ENCODE data around the gene OLFML2A. TPM values are rescaled to one million over a fixed set of nuclear protein-coding genes. Genes with fewer than 3 reads are reported as not detected.

The OLFML2A gene
- total RNA-seq, 5 donors from 2014 or later (not counting 1 experiment from before 2014, with no cell fraction given) = 0.07 to 0.18 (median 0.13) TPM; not detected in 2

DNA sequence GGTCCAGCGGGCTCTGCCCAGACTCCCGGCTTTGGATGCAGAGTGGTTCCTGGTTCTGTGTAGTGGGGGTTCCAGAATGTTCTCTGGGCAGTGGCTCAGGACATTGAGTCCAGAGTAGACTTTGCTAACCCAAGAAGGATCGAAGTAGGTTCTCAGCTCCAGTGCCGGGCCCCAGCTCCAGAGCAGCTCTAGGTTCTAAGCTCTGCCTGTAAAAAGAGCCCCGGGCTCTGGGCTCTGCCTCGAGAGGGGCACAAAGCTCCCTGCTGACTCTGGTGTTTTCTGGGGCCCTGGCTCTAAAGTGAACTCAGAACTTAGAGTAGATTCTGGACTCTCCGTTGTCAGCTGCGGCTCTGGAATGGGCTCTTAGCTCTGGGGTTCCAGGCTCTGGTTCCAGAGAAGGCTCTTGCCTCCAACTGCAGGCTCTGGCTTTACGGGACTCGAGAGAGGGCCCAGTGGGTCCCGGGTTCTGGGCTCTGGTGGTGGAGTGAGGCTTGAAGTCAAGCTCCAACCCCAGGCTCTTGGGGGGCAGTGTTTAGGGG is 76.7 kb downstream of the OLFML2A start:
- no peak overlapping the region for H3K4me3 ChIP-seq (ENCODE audit: control insufficient read depth in 1 of 2, extremely low read depth in 1 of 2, low read length in 1 of 2)
- peaks cover 6 to 20% (median 13%) of the 10 kb centered on the region in 3 donors for H3K4me1 Mint-ChIP-seq

DNA sequence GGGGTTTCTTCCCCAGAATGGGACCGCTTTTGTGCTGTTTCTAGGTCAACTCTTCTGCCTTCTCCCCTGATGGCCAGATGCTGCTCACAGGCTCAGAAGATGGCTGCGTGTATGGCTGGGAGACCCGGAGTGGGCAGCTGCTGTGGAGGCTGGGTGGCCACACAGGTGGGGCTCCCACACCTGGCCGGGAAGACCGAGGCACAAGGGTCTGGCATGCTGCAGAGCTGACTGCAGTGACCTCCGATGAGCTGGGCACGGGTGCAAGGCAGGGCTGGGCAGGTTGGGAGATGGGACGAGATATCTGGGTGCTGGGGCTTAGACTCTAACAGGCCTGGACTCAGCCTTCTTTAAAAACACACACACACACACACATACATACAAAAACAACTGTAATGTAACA is 77.2 kb downstream of the OLFML2A start:
- Mint-ChIP-seq H3K27ac (peak overlapping the region in 1 of 2 donors; percentile 45), H3K27me3 (peaks cover 4 to 5% of the 10 kb centered on the region in 2 donors), H3K4me3 (no peak overlapping the region), H3K9me3 (no peaks in the 10 kb centered on the region), H3K36me3 (peaks cover 16% of the 10 kb centered on the region), H3K4me1 (peaks cover 6 to 21% (median 16%) of the 10 kb centered on the region in 3 donors)
- Histone ChIP-seq H3K27me3 (replicated peaks in 1 of 2; ENCODE audit: control insufficient read depth in 2 of 2, extremely low read depth in 1 of 2, insufficient read depth in 2 of 2, low read length in 1 of 2) (peaks cover 0 to 11% of the 10 kb centered on the region in 2 experiments), H3K9me3 (no peaks in the 10 kb centered on the region), H3K27ac (ENCODE audit: low read length) (peak overlapping the region; percentile 69), H3K4me3 (ENCODE audit: control insufficient read depth in 1 of 2, extremely low read depth in 1 of 2, low read length in 1 of 2) (no peak overlapping the region), H3K4me1 (ENCODE audit: control insufficient read depth in 1 of 2, extremely low read depth in 1 of 2, insufficient read depth in 2 of 2, low read length in 2 of 2) (peaks cover 0 to 27% of the 10 kb centered on the region in 2 experiments), H3K36me3 (ENCODE audit: control insufficient read depth in 2 of 2, extremely low read depth in 1 of 2, insufficient read depth in 1 of 2, low read length in 1 of 2) (peaks cover 4 to 21% of the 10 kb centered on the region in 2 donors)
- ChIA-PET CTCF (interaction anchor here (0.5 to 2.7 kb wide), 5 partner anchors 8 to 80 kb away, joined by 3 to 14 read pairs (median 7); partner anchors contain the start of genes ARPC5L (in 1 of the 2) and OLFML2A (in 1 of the 2)), POLR2A (no interaction called here)
- 88% methylated on average over 3 of the region's 8 CpGs for WGBS (ENCODE audit: insufficient coverage)
- DNase-seq (no peak), ATAC-seq (replicated peaks in 1 of 4) (no peak)

More for the DNA sequence above, 76.7 kb downstream of the OLFML2A start:
- ChIA-PET POLR2A (interaction anchor here in 1 of 2 donors (0.6 kb wide), 1 partner anchor 32 kb away, joined by 3 read pairs; no protein-coding TSS in a partner anchor), CTCF (interaction anchor here (0.5 to 2.7 kb wide), 9 partner anchors 7 to 85 kb away, joined by 3 to 14 read pairs (median 7); partner anchors contain the start of genes ARPC5L (in 1 of the 2) and OLFML2A (in 1 of the 2))
- Histone ChIP-seq H3K27ac (ENCODE audit: low read length) (peak overlapping the region; percentile 69), H3K27me3 (replicated peaks in 1 of 2; ENCODE audit: control insufficient read depth in 2 of 2, extremely low read depth in 1 of 2, insufficient read depth in 2 of 2, low read length in 1 of 2) (peaks cover 0 to 12% of the 10 kb centered on the region in 2 experiments), H3K9me3 (no peaks in the 10 kb centered on the region), H3K36me3 (ENCODE audit: control insufficient read depth in 2 of 2, extremely low read depth in 1 of 2, insufficient read depth in 1 of 2, low read length in 1 of 2) (peaks cover 4 to 16% of the 10 kb centered on the region in 2 donors), H3K4me1 (ENCODE audit: control insufficient read depth in 1 of 2, extremely low read depth in 1 of 2, insufficient read depth in 2 of 2, low read length in 2 of 2) (peaks cover 0 to 23% of the 10 kb centered on the region in 2 experiments)
- H3K27me3 Mint-ChIP-seq = peaks cover 4 to 5% of the 10 kb centered on the region in 2 donors
- H3K9me3 Mint-ChIP-seq = no peaks in the 10 kb centered on the region
- DNase-seq (peak in 2 of 35 experiments; percentile 15 to 32), ATAC-seq (replicated peaks in 1 of 4) (peak in 3 of 4 experiments; percentile 8 to 13 (median 8))
- H3K4me3 Mint-ChIP-seq = peak overlapping the region in 2 of 3 donors; percentile 62 to 66
- H3K36me3 Mint-ChIP-seq = peaks cover 11% of the 10 kb centered on the region
- WGBS (ENCODE audit: insufficient coverage) = 74% methylated on average over 7 of the region's 11 CpGs
- H3K27ac Mint-ChIP-seq = peak overlapping the region in 1 of 2 donors; percentile 45

DNA sequence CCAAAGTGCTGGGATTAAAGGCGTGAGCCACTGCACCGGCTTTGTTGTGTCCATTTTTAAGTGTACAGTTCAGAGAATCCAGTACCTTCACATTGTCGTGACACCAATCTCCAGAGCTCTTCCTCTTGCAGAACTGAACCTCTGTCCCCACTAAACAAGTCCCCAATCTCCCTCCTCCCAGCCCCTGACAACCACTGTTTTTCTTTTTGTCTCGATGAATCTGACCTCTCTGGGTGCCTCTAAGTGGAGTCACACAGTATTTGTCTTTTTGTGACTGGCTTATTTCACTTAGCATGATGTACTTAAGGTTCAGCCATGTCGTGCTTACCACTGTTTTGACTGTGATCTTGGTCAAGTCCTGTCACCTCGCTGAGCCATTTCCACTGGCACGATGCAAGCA is 77.9 kb downstream of the OLFML2A start:
- peaks cover 21% of the 10 kb centered on the region for H3K36me3 Mint-ChIP-seq
- 87% methylated on average over 4 of the region's 7 CpGs for WGBS (ENCODE audit: insufficient coverage)
- H3K9me3 Mint-ChIP-seq = no peaks in the 10 kb centered on the region
- H3K27me3 Mint-ChIP-seq = peaks cover 3% of the 10 kb centered on the region in 2 donors
- H3K4me3 Mint-ChIP-seq = no peak overlapping the region
- Histone ChIP-seq H3K4me1 (ENCODE audit: control insufficient read depth in 1 of 2, extremely low read depth in 1 of 2, insufficient read depth in 2 of 2, low read length in 2 of 2) (peaks cover 0 to 34% of the 10 kb centered on the region in 2 experiments), H3K27me3 (replicated peaks in 1 of 2; ENCODE audit: control insufficient read depth in 2 of 2, extremely low read depth in 1 of 2, insufficient read depth in 2 of 2, low read length in 1 of 2) (peaks cover 0 to 11% of the 10 kb centered on the region in 2 experiments), H3K4me3 (ENCODE audit: control insufficient read depth in 1 of 2, extremely low read depth in 1 of 2, low read length in 1 of 2) (no peak overlapping the region), H3K9me3 (no peaks in the 10 kb centered on the region), H3K27ac (ENCODE audit: low read length) (no peak overlapping the region), H3K36me3 (ENCODE audit: control insufficient read depth in 2 of 2, extremely low read depth in 1 of 2, insufficient read depth in 1 of 2, low read length in 1 of 2) (peaks cover 4 to 28% of the 10 kb centered on the region in 2 donors)
- peaks cover 7 to 28% (median 21%) of the 10 kb centered on the region in 3 donors for H3K4me1 Mint-ChIP-seq
- POLR2A ChIA-PET = no interaction called here
- ATAC-seq (replicated peaks in 1 of 4) = no peak
- CTCF ChIA-PET = interaction anchor here (0.6 kb wide), 2 partner anchors 301 to 351 kb away, joined by 3 read pairs; no protein-coding TSS in a partner anchor
- H3K27ac Mint-ChIP-seq = peak overlapping the region; percentile 11 to 29
- no peak for DNase-seq

DNA sequence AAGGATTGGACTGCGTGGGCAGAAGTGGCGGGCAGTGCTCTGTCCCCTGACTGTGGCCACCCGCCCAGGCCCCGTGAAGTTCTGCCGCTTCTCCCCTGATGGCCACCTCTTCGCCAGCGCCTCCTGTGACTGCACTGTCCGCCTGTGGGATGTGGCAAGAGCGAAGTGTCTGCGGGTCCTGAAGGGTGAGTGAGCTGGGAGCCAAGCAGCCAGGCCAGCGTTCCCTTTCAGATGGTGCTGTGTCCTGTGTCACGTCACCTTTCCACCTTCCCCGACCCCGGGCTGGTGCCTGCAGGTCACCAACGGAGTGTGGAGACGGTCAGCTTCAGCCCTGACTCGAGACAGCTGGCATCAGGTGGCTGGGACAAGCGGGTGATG is 78.6 kb downstream of the OLFML2A start:
- Mint-ChIP-seq H3K4me3 (no peak overlapping the region), H3K27ac (no peak overlapping the region), H3K36me3 (peaks cover 28% of the 10 kb centered on the region), H3K4me1 (peaks cover 15 to 35% (median 28%) of the 10 kb centered on the region in 3 donors), H3K27me3 (no peaks in the 10 kb centered on the region), H3K9me3 (no peaks in the 10 kb centered on the region)
- Histone ChIP-seq H3K4me3 (ENCODE audit: control insufficient read depth in 1 of 2, extremely low read depth in 1 of 2, low read length in 1 of 2) (no peak overlapping the region), H3K9me3 (no peaks in the 10 kb centered on the region), H3K36me3 (ENCODE audit: control insufficient read depth in 2 of 2, extremely low read depth in 1 of 2, insufficient read depth in 1 of 2, low read length in 1 of 2) (peaks cover 8 to 35% of the 10 kb centered on the region in 2 donors), H3K27me3 (replicated peaks in 1 of 2; ENCODE audit: control insufficient read depth in 2 of 2, extremely low read depth in 1 of 2, insufficient read depth in 2 of 2, low read length in 1 of 2) (peaks cover 0 to 8% of the 10 kb centered on the region in 2 experiments), H3K27ac (ENCODE audit: low read length) (no peak overlapping the region), H3K4me1 (ENCODE audit: control insufficient read depth in 1 of 2, extremely low read depth in 1 of 2, insufficient read depth in 2 of 2, low read length in 2 of 2) (peaks cover 4 to 41% of the 10 kb centered on the region in 2 experiments)
- WGBS (ENCODE audit: insufficient coverage) = 84% methylated on average over 17 of the region's 18 CpGs
- ChIA-PET CTCF (no interaction called here), POLR2A (no interaction called here)
- ATAC-seq (replicated peaks in 1 of 4) (no peak), DNase-seq (no peak)

DNA sequence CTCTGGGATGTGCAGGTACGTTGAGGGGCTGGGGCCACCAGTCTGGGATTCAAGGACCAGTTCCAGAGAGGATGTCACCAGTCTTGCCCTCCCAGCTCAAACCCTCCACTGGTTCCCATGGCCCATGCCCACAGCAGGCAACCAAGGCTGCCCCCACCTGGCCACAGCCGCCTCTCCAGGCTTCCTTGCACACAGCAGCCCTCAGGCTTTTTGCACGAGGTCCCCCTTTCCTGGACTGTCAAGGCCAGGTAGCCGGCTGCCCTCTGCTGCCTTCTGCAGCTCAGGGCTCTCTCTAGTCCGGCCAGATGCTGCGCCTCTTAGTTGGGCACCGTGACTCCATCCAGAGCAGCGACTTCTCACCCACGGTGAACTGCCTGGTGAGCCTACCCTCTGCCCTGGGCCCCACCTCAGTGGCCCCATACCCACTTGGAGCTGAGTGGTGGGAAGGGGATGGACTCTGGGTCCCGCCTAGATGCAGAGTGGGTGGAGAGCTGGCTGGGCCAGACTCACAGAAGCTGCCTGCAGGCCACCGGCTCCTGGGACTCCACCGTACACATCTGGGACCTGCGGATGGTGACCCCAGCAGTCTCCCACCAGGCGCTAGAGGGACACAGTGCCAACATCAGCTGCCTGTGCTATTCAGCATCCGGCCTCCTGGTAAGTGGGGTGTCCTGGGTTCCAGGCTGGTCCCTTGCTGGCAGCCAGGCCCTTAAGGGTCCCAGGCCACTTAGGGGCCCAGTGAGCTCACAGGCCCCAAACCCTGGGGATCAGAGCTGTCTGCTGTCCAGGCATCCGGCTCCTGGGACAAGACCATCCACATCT is 79.2 kb downstream of the OLFML2A start:
- H3K4me1 ChIP-seq (ENCODE audit: control insufficient read depth in 1 of 2, extremely low read depth in 1 of 2, insufficient read depth in 2 of 2, low read length in 2 of 2) = peaks cover 10 to 47% of the 10 kb centered on the region in 2 experiments
- POLR2A ChIA-PET = no interaction called here
- Mint-ChIP-seq H3K27me3 (no peaks in the 10 kb centered on the region), H3K4me3 (no peak overlapping the region), H3K4me1 (peaks cover 16 to 40% (median 34%) of the 10 kb centered on the region in 3 donors), H3K36me3 (peaks cover 30% of the 10 kb centered on the region), H3K27ac (no peak overlapping the region), H3K9me3 (no peaks in the 10 kb centered on the region)
- no peak overlapping the region for H3K27ac ChIP-seq (ENCODE audit: low read length)
- no peaks in the 10 kb centered on the region for H3K9me3 ChIP-seq
- peaks cover 0 to 8% of the 10 kb centered on the region in 2 experiments for H3K27me3 ChIP-seq (replicated peaks in 1 of 2; ENCODE audit: control insufficient read depth in 2 of 2, extremely low read depth in 1 of 2, insufficient read depth in 2 of 2, low read length in 1 of 2)
- WGBS (ENCODE audit: insufficient coverage) = 76% methylated on average over 12 of the region's 16 CpGs
- H3K4me3 ChIP-seq (ENCODE audit: control insufficient read depth in 1 of 2, extremely low read depth in 1 of 2, low read length in 1 of 2) = no peak overlapping the region
- CTCF ChIA-PET = no interaction called here
- DNase-seq = no peak
- ATAC-seq (replicated peaks in 1 of 4) = peak in 1 of 4 experiments; percentile 6
- H3K36me3 ChIP-seq (ENCODE audit: control insufficient read depth in 2 of 2, extremely low read depth in 1 of 2, insufficient read depth in 1 of 2, low read length in 1 of 2) = peaks cover 8 to 41% of the 10 kb centered on the region in 2 donors

DNA sequence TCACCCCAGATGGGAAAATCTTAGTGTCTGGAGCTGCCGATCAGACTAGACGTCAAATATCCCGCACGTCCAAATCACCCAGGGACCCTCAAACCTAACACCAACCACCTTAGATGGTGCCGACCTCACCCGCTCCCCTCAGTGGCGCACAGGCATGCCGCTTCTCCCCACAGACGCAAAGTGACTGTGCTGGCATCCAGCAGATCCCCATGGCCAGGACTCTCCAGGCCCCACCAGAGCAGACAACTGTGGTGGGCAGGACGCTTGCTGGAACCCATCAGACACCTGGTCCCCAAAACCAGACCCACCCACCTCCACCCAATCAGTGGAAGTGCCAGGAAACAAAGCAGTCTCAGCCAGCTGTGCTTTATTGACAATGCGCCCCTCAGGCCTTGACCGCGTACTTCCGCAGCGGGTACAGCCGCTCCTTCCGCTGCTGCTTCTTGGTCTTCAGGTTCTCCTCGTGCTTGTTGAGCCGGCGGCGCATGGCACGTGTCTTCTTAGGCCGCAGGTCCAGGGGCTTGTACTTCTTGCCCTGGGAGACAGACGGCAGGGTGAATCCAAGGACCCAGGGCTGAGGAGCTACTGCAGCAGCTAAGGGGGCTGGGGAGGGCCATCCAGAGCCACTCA is 80.7 kb downstream of the OLFML2A start:
- H3K4me1 Mint-ChIP-seq = peaks cover 20 to 41% (median 40%) of the 10 kb centered on the region in 3 donors
- no peak for DNase-seq

More for the DNA sequence above, 80.7 kb downstream of the OLFML2A start:
- CTCF ChIA-PET = no interaction called here
- no peak for ATAC-seq (replicated peaks in 1 of 4)
- no peak overlapping the region for H3K27ac ChIP-seq (ENCODE audit: low read length)
- H3K4me1 ChIP-seq (ENCODE audit: control insufficient read depth in 1 of 2, extremely low read depth in 1 of 2, insufficient read depth in 2 of 2, low read length in 2 of 2) = peaks cover 11 to 45% of the 10 kb centered on the region in 2 experiments
- Mint-ChIP-seq H3K4me3 (no peak overlapping the region), H3K36me3 (peaks cover 30% of the 10 kb centered on the region), H3K27ac (no peak overlapping the region), H3K9me3 (no peaks in the 10 kb centered on the region), H3K27me3 (no peaks in the 10 kb centered on the region)
- H3K9me3 ChIP-seq = no peaks in the 10 kb centered on the region
- WGBS (ENCODE audit: insufficient coverage) = 94% methylated on average over 24 of the region's 24 CpGs
- H3K27me3 ChIP-seq (replicated peaks in 1 of 2; ENCODE audit: control insufficient read depth in 2 of 2, extremely low read depth in 1 of 2, insufficient read depth in 2 of 2, low read length in 1 of 2) = no peaks in the 10 kb centered on the region
- peaks cover 8 to 42% of the 10 kb centered on the region in 2 donors for H3K36me3 ChIP-seq (ENCODE audit: control insufficient read depth in 2 of 2, extremely low read depth in 1 of 2, insufficient read depth in 1 of 2, low read length in 1 of 2)
- POLR2A ChIA-PET = interaction anchor here in 1 of 2 donors (0.6 kb wide), 1 partner anchor 249 kb away, joined by 3 read pairs; no protein-coding TSS in a partner anchor
- no peak overlapping the region for H3K4me3 ChIP-seq (ENCODE audit: control insufficient read depth in 1 of 2, extremely low read depth in 1 of 2, low read length in 1 of 2)

Measured in T-cell (primary cell).